Lung (tissue), 12 donors: ENCODE results near the gene FBXO11. TPM values are rescaled to one million over a fixed set of nuclear protein-coding genes. Genes with fewer than 3 reads are reported as not detected.

Source experiments
- ATAC-seq: fragments of 200-7000 bp; cut with Tn5 transposase; one replicate; pipeline ENCODE4 v1.9.1; 2020; ENCODE audit warnings: moderate number of reproducible peaks; ENCODE audit not compliant: insufficient read depth, low FRiP score
- DNase-seq, 3 donors: peaks; one replicate each; pipeline ENCODE4 v3.0.0-alpha.2; 2013 to 2017
- H3K27ac ChIP-seq, 2 donors: one replicate each; pipeline ENCODE4 v1.5.1; 2013; ENCODE audit warnings: mild to moderate bottlenecking in 2 of 2, moderate library complexity in 2 of 2, control low read depth in 1 of 2, inconsistent platforms in 1 of 2, low read depth in 1 of 2, low read length in 1 of 2
- H3K27me3 ChIP-seq, 3 donors: one replicate each; pipeline ENCODE4 v1.5.1; 2013; ENCODE audit warnings: low read length in 2 of 3; ENCODE audit not compliant: control insufficient read depth in 3 of 3, insufficient read depth in 3 of 3
- H3K36me3 ChIP-seq, 4 donors: one replicate each; pipeline ENCODE4 v1.5.1; 2013; ENCODE audit warnings: low read length in 4 of 4, mild to moderate bottlenecking in 1 of 4, moderate library complexity in 1 of 4; ENCODE audit not compliant: control insufficient read depth in 4 of 4, insufficient read depth in 4 of 4
- H3K4me1 ChIP-seq, 5 donors: one replicate each; pipeline ENCODE4 v1.5.1; 2013; ENCODE audit warnings: low read length in 5 of 5, mild to moderate bottlenecking in 2 of 5, moderate library complexity in 1 of 5; ENCODE audit not compliant: control insufficient read depth in 5 of 5, insufficient read depth in 5 of 5
- H3K4me3 ChIP-seq: one replicate; pipeline ENCODE4 v1.5.1; 2013; ENCODE audit warnings: mild to moderate bottlenecking, control low read depth, moderate library complexity
- H3K9ac ChIP-seq, 2 donors: one replicate each; pipeline ENCODE4 v1.5.1; 2013; ENCODE audit warnings: low read length in 2 of 2, control low read depth in 1 of 2; ENCODE audit not compliant: insufficient read depth in 1 of 2
- H3K9me3 ChIP-seq, 4 donors: one replicate each; pipeline ENCODE4 v1.5.1; 2013; ENCODE audit warnings: low read length in 3 of 4, mild to moderate bottlenecking in 1 of 4, moderate library complexity in 1 of 4; ENCODE audit not compliant: control insufficient read depth in 4 of 4, insufficient read depth in 3 of 4
- WGBS, 2 donors: extraction: QIAGEN DNeasy Blood & Tissue Kit; methylation state at CpG; one replicate each; pipeline ENCODE4 v1.1.7; 2013; 5-methylcytosine and 5-hydroxymethylcytosine counted together
- polyA plus RNA-seq, 2 donors: library from polyadenylated mRNA; stranded (reverse); fragments of 200-250 nt; gene quantifications; one replicate each; pipeline ENCODE4 v1.2.1, GENCODE V29; 2013
- total RNA-seq, 2 donors: library from RNA; depleted of rRNA in 1 of 2; stranded (reverse); fragments of >200 nt in 1 of 2; gene quantifications; one replicate each; pipeline ENCODE4 v1.2.1, GENCODE V29; 2014 to 2021
- TF ChIP-seq, protein P1 (sequence below): IDR thresholded peaks from 2 replicates; pipeline ENCODE4 v1.5.1; 2012; ENCODE audit warnings: mild to moderate bottlenecking; ENCODE audit errors: control extremely low read depth, extremely low read depth
- donor health status: control.
- donor health status: control.
- donor health status: Bipolar disorder and iron deficiency.
- donor health status: healthy.
- donor health status: DM: yes; HTN: yes; CAD: no.

Gene FBXO11
- total and polyA plus RNA-seq, 4 donors, result 21.9 to 157 (median 42.8) TPM

DNA sequence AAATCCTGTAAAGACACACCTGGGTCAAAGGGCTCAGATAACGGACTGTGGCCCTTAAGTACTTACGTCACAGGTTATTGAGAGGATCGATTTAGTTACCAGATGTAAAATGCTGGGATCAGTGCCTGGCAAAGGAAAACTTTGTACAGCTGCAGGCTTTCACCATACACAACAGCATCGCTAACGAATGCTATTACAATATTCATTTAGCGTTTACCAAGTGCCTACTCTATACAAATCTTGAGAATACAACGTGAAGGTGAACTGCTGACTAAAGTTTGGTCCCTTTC is 124.0 kb downstream of the FBXO11 start:
- Histone ChIP-seq H3K4me1 (peaks cover 0 to 11% (median 5%) of the 10 kb centered on the region in 5 donors), H3K9me3 (no peaks in the 10 kb centered on the region), H3K4me3 (peak overlapping the region; percentile 53), H3K36me3 (peaks cover 0 to 3% (median 0%) of the 10 kb centered on the region in 4 donors), H3K27me3 (no peaks in the 10 kb centered on the region), H3K27ac (peak overlapping the region; percentile 93 to 97), H3K9ac (peak overlapping the region; percentile 84 to 96)
- ATAC-seq, result peak; percentile 0
- no peak for DNase-seq
- 7% methylated on average over 7 of the region's 7 CpGs for WGBS, 2 donors
- TF ChIP-seq, protein P1, sequence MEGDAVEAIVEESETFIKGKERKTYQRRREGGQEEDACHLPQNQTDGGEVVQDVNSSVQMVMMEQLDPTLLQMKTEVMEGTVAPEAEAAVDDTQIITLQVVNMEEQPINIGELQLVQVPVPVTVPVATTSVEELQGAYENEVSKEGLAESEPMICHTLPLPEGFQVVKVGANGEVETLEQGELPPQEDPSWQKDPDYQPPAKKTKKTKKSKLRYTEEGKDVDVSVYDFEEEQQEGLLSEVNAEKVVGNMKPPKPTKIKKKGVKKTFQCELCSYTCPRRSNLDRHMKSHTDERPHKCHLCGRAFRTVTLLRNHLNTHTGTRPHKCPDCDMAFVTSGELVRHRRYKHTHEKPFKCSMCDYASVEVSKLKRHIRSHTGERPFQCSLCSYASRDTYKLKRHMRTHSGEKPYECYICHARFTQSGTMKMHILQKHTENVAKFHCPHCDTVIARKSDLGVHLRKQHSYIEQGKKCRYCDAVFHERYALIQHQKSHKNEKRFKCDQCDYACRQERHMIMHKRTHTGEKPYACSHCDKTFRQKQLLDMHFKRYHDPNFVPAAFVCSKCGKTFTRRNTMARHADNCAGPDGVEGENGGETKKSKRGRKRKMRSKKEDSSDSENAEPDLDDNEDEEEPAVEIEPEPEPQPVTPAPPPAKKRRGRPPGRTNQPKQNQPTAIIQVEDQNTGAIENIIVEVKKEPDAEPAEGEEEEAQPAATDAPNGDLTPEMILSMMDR, result no peak

DNA sequence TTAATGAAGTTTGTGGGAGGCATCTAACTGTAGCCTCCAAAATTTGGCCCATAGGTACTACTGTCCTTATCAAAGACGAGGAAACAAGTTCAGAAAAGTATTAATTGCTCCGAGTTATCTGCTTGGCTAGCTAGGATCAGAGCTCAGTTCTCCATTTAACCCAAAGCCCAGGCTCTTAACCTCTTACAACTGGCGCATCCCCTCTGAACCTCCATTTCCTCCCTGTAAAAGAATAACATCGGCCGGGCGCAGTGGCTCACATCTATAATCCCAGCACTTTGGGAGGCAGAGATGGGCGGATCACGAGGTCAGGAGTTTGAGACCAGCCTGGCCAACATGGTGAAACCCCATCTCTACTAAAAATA is 126.9 kb downstream of the FBXO11 start:
- Histone ChIP-seq H3K4me3 (no peak overlapping the region), H3K4me1 (peaks cover 0 to 3% (median under 1%) of the 10 kb centered on the region in 5 donors), H3K9ac (no peak overlapping the region), H3K27me3 (no peaks in the 10 kb centered on the region), H3K27ac (no peak overlapping the region), H3K36me3 (peaks cover 0 to 3% (median 0%) of the 10 kb centered on the region in 4 donors), H3K9me3 (no peaks in the 10 kb centered on the region)
- WGBS, 2 donors, result 87 to 88% methylated on average over 8 of the region's 8 CpGs
- ATAC-seq, result no peak
- DNase-seq, result no peak
- TF ChIP-seq, protein P1, result no peak

DNA sequence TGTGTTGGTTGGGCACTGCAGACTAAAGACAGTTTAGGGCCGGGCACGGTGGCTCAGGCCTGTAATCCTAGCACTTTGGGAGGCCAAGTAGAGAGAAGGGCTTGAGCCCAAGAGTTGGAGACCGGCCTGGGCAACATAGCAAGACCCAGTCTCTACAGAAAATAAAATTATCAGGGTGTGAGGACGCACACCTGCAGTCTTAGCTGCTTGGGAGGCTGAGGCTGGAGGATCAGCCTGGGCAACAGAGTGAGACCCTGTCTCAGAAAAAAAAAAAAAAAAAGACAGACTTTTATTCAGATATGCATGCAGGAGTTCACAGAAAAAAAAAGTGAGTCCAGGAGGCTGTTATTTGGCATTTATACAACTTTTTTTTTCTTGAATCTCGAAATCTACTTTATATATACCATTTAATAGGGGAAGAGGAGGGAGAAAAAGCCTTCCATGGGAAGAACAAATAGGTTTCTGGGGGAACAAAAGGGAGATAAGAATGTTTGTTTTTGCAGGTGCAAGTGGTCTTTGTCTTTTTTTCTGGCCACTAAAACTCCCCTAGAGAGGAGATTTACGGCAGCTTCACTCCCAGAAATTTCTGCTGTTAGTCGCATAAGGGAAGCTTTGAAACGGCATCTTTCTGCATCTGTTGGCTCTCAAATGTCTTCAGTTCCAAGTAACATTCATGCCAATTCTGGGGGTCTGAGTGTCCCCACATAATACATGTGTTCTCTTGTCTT is 127.4 kb downstream of the FBXO11 start:
- Histone ChIP-seq H3K9me3 (no peaks in the 10 kb centered on the region), H3K36me3 (peaks cover 0 to 3% (median 0%) of the 10 kb centered on the region in 4 donors), H3K4me1 (peaks cover 0 to 3% (median 0%) of the 10 kb centered on the region in 5 donors), H3K27me3 (no peaks in the 10 kb centered on the region), H3K27ac (no peak overlapping the region), H3K9ac (no peak overlapping the region), H3K4me3 (no peak overlapping the region)
- ATAC-seq (no peak), DNase-seq (no peak)
- 88 to 92% methylated on average over 8 of the region's 8 CpGs for WGBS, 2 donors
- TF ChIP-seq, protein P1, result no peak
